Lower leg skin (tissue), 3 donors: Measurements from ENCODE around the gene ISLR2.

Source experiments
- CTCF ChIP-seq, 3 donors: fragments of 450-650 bp; IDR thresholded peaks; one replicate each; pipeline ENCODE4 v1.5.1; 2016; ENCODE audit warnings: antibody characterized with exemption in 3 of 3, mild to moderate bottlenecking in 3 of 3, moderate library complexity in 2 of 3
- POLR2A ChIP-seq, 2 donors: fragments of 450-650 bp; IDR thresholded peaks; one replicate each; pipeline ENCODE4 v1.6.1; 2016 to 2017; ENCODE audit warnings: antibody characterized with exemption in 2 of 2, mild to moderate bottlenecking in 1 of 2, moderate library complexity in 1 of 2

GRCh38 chr15:74180881-74181602 lies 50.7 kb downstream of the ISLR2 start:
- no peak for TF ChIP-seq CTCF (IDR thresholded peaks at IDR 0.05)
- no peak for TF ChIP-seq POLR2A (IDR thresholded peaks at IDR 0.05)
